IMR-90 (cell line): ENCODE data around the gene GALNT7.

Source experiments
- CEBPB ChIP-seq: IDR thresholded peaks from 2 replicates; pipeline ENCODE4 v1.6.1; 2012; ENCODE audit warnings: low read depth, low read length, improper control_type of control experiment
- CTCF ChIP-seq: conservative IDR thresholded peaks from 2 replicates; pipeline ENCODE4 v1.5.1; 2012; ENCODE audit warnings: mild to moderate bottlenecking, low read depth, low read length, improper control_type of control experiment
- ELK1 ChIP-seq: fragments of 150-350 bp; IDR thresholded peaks from 2 replicates; pipeline ENCODE4 v1.6.1; 2016; ENCODE audit warnings: low read depth, mild to moderate bottlenecking, low read length, moderate library complexity, borderline replicate concordance
- FOS ChIP-seq: fragments of 150-350 bp; IDR thresholded peaks from 2 replicates; pipeline ENCODE4 v1.6.1; 2016; ENCODE audit warnings: low read depth, low read length
- MAFK ChIP-seq: IDR thresholded peaks from 2 replicates; pipeline ENCODE4 v1.6.1; 2012; ENCODE audit warnings: low read depth, low read length, improper control_type of control experiment
- MXI1 ChIP-seq: IDR thresholded peaks from 2 replicates; pipeline ENCODE4 v1.6.1; 2012; ENCODE audit warnings: low read depth, mild to moderate bottlenecking, low read length, moderate library complexity, borderline replicate concordance
- NFE2L2 ChIP-seq: fragments of 150-350 bp; IDR thresholded peaks from 2 replicates; pipeline ENCODE4 v1.6.1; 2016; ENCODE audit warnings: low read depth, mild to moderate bottlenecking, low read length
- POLR2A ChIP-seq: IDR thresholded peaks from 2 replicates; pipeline ENCODE4 v1.6.1; 2012; ENCODE audit warnings: mild to moderate bottlenecking, low read depth, low read length
- RAD21 ChIP-seq: IDR thresholded peaks from 2 replicates; pipeline ENCODE4 v1.6.1; 2012; ENCODE audit warnings: low read length, improper control_type of control experiment
- RFX5 ChIP-seq: IDR thresholded peaks from 2 replicates; pipeline ENCODE4 v1.8.0; 2012; ENCODE audit warnings: low read depth, mild to moderate bottlenecking, low read length, moderate library complexity
- SMC3 ChIP-seq: fragments of 150-350 bp; IDR thresholded peaks from 2 replicates; pipeline ENCODE4 v1.6.1; 2016; ENCODE audit warnings: low read depth, mild to moderate bottlenecking, antibody characterized with exemption, low read length, moderate library complexity

DNA sequence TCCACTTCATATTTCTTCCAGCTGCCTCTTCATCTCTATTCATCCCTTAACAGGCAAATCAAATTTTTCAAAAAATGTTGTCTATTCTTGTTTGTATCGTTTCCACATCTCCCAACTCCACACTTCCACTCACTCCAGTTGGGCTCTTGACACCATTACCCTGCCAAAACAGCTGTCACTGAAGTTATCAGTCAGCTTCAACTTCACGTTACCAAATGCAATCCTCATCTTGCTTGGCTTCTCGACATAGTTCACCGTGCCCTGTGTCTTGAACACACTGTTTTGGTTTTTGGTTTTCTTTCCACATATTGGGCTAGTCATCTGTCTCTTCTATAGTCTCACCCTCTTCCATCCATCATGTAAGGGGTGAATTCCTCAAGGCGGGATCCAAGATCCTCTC, 65.2 kb downstream of the GALNT7 start:
- no peak for TF ChIP-seq ELK1
- TF ChIP-seq CTCF: no peak
- no peak for TF ChIP-seq CEBPB
- TF ChIP-seq RAD21: no peak
- no peak for TF ChIP-seq SMC3
- TF ChIP-seq POLR2A: no peak
- TF ChIP-seq RFX5: no peak
- no peak for TF ChIP-seq MXI1
- TF ChIP-seq MAFK: no peak
- TF ChIP-seq FOS: no peak
- no peak for TF ChIP-seq NFE2L2
